Activated naive CD4-positive, alpha-beta T cell treated with anti-CD3 and anti-CD28 coated beads, Interleukin-2, amount 50 U/mL, for 72 hours (primary cell): ENCODE measurements around the gene PAK2. TPM values are rescaled to one million over a fixed set of nuclear protein-coding genes. Genes with fewer than 3 reads are reported as not detected.
"Not testable (repeated sequence)": the region's sequence is repeated elsewhere in the genome, so short reads cannot be mapped to it uniquely, and the experiment has no call there.

ENCODE experiments used
- ATAC-seq, 2 donors: fragments of 150-1000 bp; cut with Tn5 transposase; 2 replicates each; pipeline ENCODE4 v1.10.0; 2021; ENCODE audit warnings: mild to moderate bottlenecking in 2 of 2, moderate library complexity in 2 of 2
- DNase-seq, 2 donors: peaks; one replicate each; pipeline ENCODE4 v3.0.0; 2021 to 2022; ENCODE audit warnings: low spot score in 2 of 2
- H3K27ac Mint-ChIP-seq, 2 donors: one replicate each; pipeline ENCODE4 v1.8.0; 2022; ENCODE audit warnings: mild to moderate bottlenecking in 2 of 2, mixed read lengths in 2 of 2
- H3K36me3 Mint-ChIP-seq, 2 donors: one replicate each; pipeline ENCODE4 v1.8.0; 2022; ENCODE audit warnings: mixed read lengths in 2 of 2
- H3K9me3 Mint-ChIP-seq, 2 donors: one replicate each; pipeline ENCODE4 v1.8.0; 2022; ENCODE audit warnings: mixed read lengths in 2 of 2
- total RNA-seq, 2 donors: library from RNA; stranded (reverse); gene quantifications; one replicate each; pipeline ENCODE4 v1.2.3, GENCODE V29; 2022

Gene PAK2
- total RNA-seq, 2 donors from 2014 or later: 73.5 to 102 TPM

- not testable (repeated sequence) for H3K36me3 Mint-ChIP-seq, ATAC-seq, H3K9me3 Mint-ChIP-seq, H3K27ac Mint-ChIP-seq, DNase-seq
These were observed 108.7 kb downstream of the PAK2 start for GRCh38 chr3:196848375-196848774.

- DNase-seq: no peak
- ATAC-seq: no peak
- no peak overlapping the region for H3K27ac Mint-ChIP-seq
- H3K9me3 Mint-ChIP-seq: no peaks in the 10 kb centered on the region
- H3K36me3 Mint-ChIP-seq: no peaks in the 10 kb centered on the region
These were observed 109.6 kb downstream of the PAK2 start for GRCh38 chr3:196849180-196849741.

- not testable (repeated sequence) for ATAC-seq, H3K27ac Mint-ChIP-seq, H3K36me3 Mint-ChIP-seq, DNase-seq, H3K9me3 Mint-ChIP-seq
These were observed 123.3 kb downstream of the PAK2 start for GRCh38 chr3:196863000-196863399.

GRCh38 chr3:196867155-196867506 lies 127.5 kb downstream of the PAK2 start:
- Mint-ChIP-seq H3K36me3 (peaks cover 5 to 7% of the 10 kb centered on the region in 2 donors), H3K27ac (peak overlapping the region; percentile 93 to 96), H3K9me3 (no peaks in the 10 kb centered on the region)
- DNase-seq: no peak
- ATAC-seq: peak in 1 of 2 donors; percentile 0

GRCh38 chr3:196867507-196868296 lies 128.0 kb downstream of the PAK2 start, which contains the start of gene SENP5:
SENP5 (plus strand) TSS chr3:196867920; CDS start chr3:196885182, 17,262 bp downstream.
- DNase-seq (peak; percentile 86 to 91), ATAC-seq (peak; percentile 95 to 98)
- Mint-ChIP-seq H3K9me3 (no peaks in the 10 kb centered on the region), H3K36me3 (peaks cover 5 to 7% of the 10 kb centered on the region in 2 donors), H3K27ac (peak within 1 kb of the TSS; percentile 94 to 96)

GRCh38 chr3:196868297-196868661 lies 128.6 kb downstream of the PAK2 start:
- ATAC-seq (peak; percentile 4 to 29), DNase-seq (peak; percentile 19 to 58)
- no peaks in the 10 kb centered on the region for H3K9me3 Mint-ChIP-seq
- H3K27ac Mint-ChIP-seq: peak overlapping the region; percentile 94 to 96
- H3K36me3 Mint-ChIP-seq: peaks cover 5 to 7% of the 10 kb centered on the region in 2 donors

- no peak overlapping the region for H3K27ac Mint-ChIP-seq
- H3K9me3 Mint-ChIP-seq: no peaks in the 10 kb centered on the region
- H3K36me3 Mint-ChIP-seq: peaks cover 5 to 7% of the 10 kb centered on the region in 2 donors
- DNase-seq (no peak), ATAC-seq (no peak)
These were observed 132.7 kb downstream of the PAK2 start for GRCh38 chr3:196872316-196872715.

- H3K9me3 Mint-ChIP-seq, ATAC-seq, H3K36me3 Mint-ChIP-seq, DNase-seq, H3K27ac Mint-ChIP-seq: not testable (repeated sequence)
These were observed 134.9 kb downstream of the PAK2 start for GRCh38 chr3:196874511-196875094.

- ATAC-seq (no peak), DNase-seq (no peak)
- Mint-ChIP-seq H3K27ac (no peak overlapping the region), H3K36me3 (no peaks in the 10 kb centered on the region), H3K9me3 (no peaks in the 10 kb centered on the region)
These were observed 135.6 kb downstream of the PAK2 start for GRCh38 chr3:196875258-196875657.

Other genes starting within 250 kb of the PAK2 start
- 10 to 100 TPM; 23.1 to 48.4 TPM for gene RNF168, start 236.1 kb upstream of the PAK2 start, total RNA-seq
- gene SMCO1, start 224.5 kb upstream of the PAK2 start, total RNA-seq: not detected
- 10 to 100 TPM; 16.2 to 23.2 TPM for gene WDR53, start 171.3 kb upstream of the PAK2 start, total RNA-seq
- gene FBXO45, start 171.2 kb upstream of the PAK2 start, total RNA-seq: 10 to 100 TPM; 14.9 to 15.4 TPM
- gene NRROS, start 100.2 kb upstream of the PAK2 start, total RNA-seq: 10 to 100 TPM; 17.2 to 27.7 TPM
- gene CEP19, start 27.6 kb upstream of the PAK2 start, total RNA-seq: 1 to 10 TPM; 2.0 to 5.5 TPM
- gene PIGX, start 27.5 kb upstream of the PAK2 start, total RNA-seq: 10 to 100 TPM; 38.0 to 46.1 TPM
- gene SENP5, start 128.1 kb downstream of the PAK2 start, total RNA-seq: 10 to 100 TPM; 29.1 to 37.0 TPM
- gene NCBP2, start 202.7 kb downstream of the PAK2 start, total RNA-seq: 10 to 100 TPM; 73.8 to 86.4 TPM
- gene PIGZ, start 229.0 kb downstream of the PAK2 start, total RNA-seq: 1 to 10 TPM in 1 of 2 donors, under 1 TPM in 1; 0.23 to 1.1 TPM